NCI-H1417 (cell line): ENCODE data around the gene ATP5PD.
"Not testable (repeated sequence)": the region's sequence is repeated elsewhere in the genome, so short reads cannot be mapped to it uniquely, and the experiment has no call there.

Experiments used
- DNase-seq, 3 experiments: peaks; one replicate each; lab custom pipeline; 2025; lab: John Stamatoyannopoulos, UW

ATP5PD gene

GRCh38 chr17:75051941-75052340 is 5.2 kb upstream of the ATP5PD start:
- DNase-seq = no peak

- no peak for DNase-seq
Measured at GRCh38 chr17:75049706-75050105, 2.9 kb upstream of the ATP5PD start.

- no peak for DNase-seq
Measured at GRCh38 chr17:75049057-75049456, 2.3 kb upstream of the ATP5PD start.

GRCh38 chr17:75048249-75048878 is 1.6 kb upstream of the ATP5PD start:
- DNase-seq = no peak

GRCh38 chr17:75047398-75048098 is 779 bp upstream of the ATP5PD start:
- peak in 2 of 3 experiments; percentile 25 to 53 for DNase-seq

- not testable (repeated sequence) for DNase-seq
Measured at GRCh38 chr17:75045946-75046406, 793 bp downstream of the ATP5PD start.

GRCh38 chr17:75044716-75045115 is 2.1 kb downstream of the ATP5PD start:
- DNase-seq = no peak

GRCh38 chr17:75043789-75044188 is 3.0 kb downstream of the ATP5PD start:
- DNase-seq = not testable (repeated sequence)

- no peak for DNase-seq
Measured at GRCh38 chr17:75041656-75042280, 5.0 kb downstream of the ATP5PD start.

GRCh38 chr17:75039238-75039637 is 7.5 kb downstream of the ATP5PD start:
- no peak for DNase-seq

- DNase-seq = peak; percentile 20 to 78 (median 69)
Measured at GRCh38 chr17:75036643-75037268, 10.0 kb downstream of the ATP5PD start.

- DNase-seq = peak; percentile 92 to 97 (median 92)
Measured at GRCh38 chr17:75034236-75034908, 12.4 kb downstream of the ATP5PD start.

- DNase-seq = peak; percentile 92 to 98 (median 94)
Measured at GRCh38 chr17:75033346-75034235, 13.2 kb downstream of the ATP5PD start.

GRCh38 chr17:75032720-75033280 is 14.0 kb downstream of the ATP5PD start:
- peak in 2 of 3 experiments; percentile 37 to 64 for DNase-seq

GRCh38 chr17:75031972-75032719 is 14.6 kb downstream of the ATP5PD start:
- peak; percentile 57 to 82 (median 59) for DNase-seq

- DNase-seq = no peak
Measured at GRCh38 chr17:75030161-75030560, 16.6 kb downstream of the ATP5PD start.

- not testable (repeated sequence) for DNase-seq
Measured at GRCh38 chr17:75026650-75027049, 20.1 kb downstream of the ATP5PD start.

GRCh38 chr17:75025398-75025734 is 21.4 kb downstream of the ATP5PD start:
- DNase-seq = not testable (repeated sequence)

GRCh38 chr17:75024686-75025397 is 21.9 kb downstream of the ATP5PD start:
- no peak for DNase-seq
